IMR-90 (cell line): ENCODE measurements around the gene DGKQ. TPM values are rescaled to one million over a fixed set of nuclear protein-coding genes. Genes with fewer than 3 reads are reported as not detected.

Experiments used
- ATAC-seq: fragments of 200-7000 bp; cut with Tn5 transposase; 2 replicates; pipeline ENCODE4 v1.9.1; 2020; ENCODE audit warnings: low read depth, mild to moderate bottlenecking, moderate library complexity
- Bru-seq: library from RNA; stranded (reverse); fragments of 400-500 nt; gene quantifications from one replicate; lab custom pipeline; 2021; lab: Mats Ljungman, UMichigan
- BruChase-seq, 2 experiments: library from RNA; stranded (reverse); fragments of 400-500 nt; gene quantifications; one replicate each; lab custom pipeline; 2021; lab: Mats Ljungman, UMichigan
- BruUV-seq: library from RNA; stranded (reverse); fragments of 400-500 nt; replicated peaks from 2 replicates; lab custom pipeline; 2021; lab: Mats Ljungman, UMichigan
- CTCF ChIA-PET: fragments of 300-600 bp; formaldehyde crosslinking; extraction: SDS; loops from one replicate; lab custom pipeline; 2021; ENCODE audit warnings: antibody characterized with exemption; lab: Yijun Ruan, JAX
- POLR2A ChIA-PET: fragments of 300-600 bp; sonication (Branson Sonifier 250); formaldehyde crosslinking; loops from one replicate; lab custom pipeline; 2022; ENCODE audit warnings: antibody characterized with exemption; ENCODE audit not compliant: unreplicated experiment; lab: Charles Lee
- DNase-seq: peaks from one replicate; pipeline ENCODE4 v3.0.0; 2013
- H2AFZ ChIP-seq: replicated peaks from 2 replicates; pipeline ENCODE3; 2013; ENCODE audit warnings: low read length, mild to moderate bottlenecking; ENCODE audit not compliant: poor library complexity
- H2AK5ac ChIP-seq: 2 replicates; pipeline ENCODE4 v1.6.1; 2013; ENCODE audit warnings: low read depth, low read length, inconsistent platforms
- H2AK9ac ChIP-seq: replicated peaks from 2 replicates; pipeline ENCODE3; 2013; ENCODE audit warnings: mild to moderate bottlenecking, low read depth, low read length, moderate library complexity; ENCODE audit not compliant: poor library complexity
- H2BK120ac ChIP-seq: 2 replicates; pipeline ENCODE4 v1.6.1; 2013; ENCODE audit warnings: low read depth, low read length, inconsistent platforms
- H2BK15ac ChIP-seq: 3 replicates; pipeline ENCODE4 v1.6.1; 2013; ENCODE audit warnings: low read depth, low read length, inconsistent platforms
- H2BK20ac ChIP-seq: 2 replicates; pipeline ENCODE4 v1.6.1; 2013; ENCODE audit warnings: low read depth, mild to moderate bottlenecking, inconsistent platforms, low read length, moderate library complexity
- H2BK5ac ChIP-seq: 2 replicates; pipeline ENCODE4 v1.6.1; 2013; ENCODE audit warnings: mild to moderate bottlenecking, low read depth, low read length, inconsistent platforms; ENCODE audit not compliant: poor library complexity, severe bottlenecking
- H3K14ac ChIP-seq: replicated peaks from 2 replicates; pipeline ENCODE4 v1.6.1; 2013; ENCODE audit warnings: low read depth, low read length, inconsistent platforms
- H3K18ac ChIP-seq: 2 replicates; pipeline ENCODE4 v1.6.1; 2013; ENCODE audit warnings: low read depth, low read length, control low read depth
- H3K23ac ChIP-seq: 2 replicates; pipeline ENCODE4 v1.6.1; 2013; ENCODE audit warnings: low read depth, low read length, inconsistent platforms
- H3K27ac ChIP-seq: 2 replicates; pipeline ENCODE4 v1.5.1; 2013; ENCODE audit warnings: mild to moderate bottlenecking, control low read depth, low read length; ENCODE audit not compliant: insufficient read depth
- H3K27me3 ChIP-seq: 2 replicates; pipeline ENCODE4 v1.6.1; 2013; ENCODE audit warnings: low read length; ENCODE audit not compliant: control insufficient read depth, insufficient read depth
- H3K36me3 ChIP-seq: 2 replicates; pipeline ENCODE4 v1.6.1; 2013; ENCODE audit warnings: low read length, mixed read lengths; ENCODE audit not compliant: control insufficient read depth, insufficient read depth
- H3K4ac ChIP-seq: 2 replicates; pipeline ENCODE4 v1.6.1; 2013; ENCODE audit warnings: low read depth, low read length, inconsistent platforms
- H3K4me1 ChIP-seq: 2 replicates; pipeline ENCODE4 v1.6.1; 2013; ENCODE audit warnings: low read length, mixed read lengths; ENCODE audit not compliant: control insufficient read depth, insufficient read depth
- H3K4me2 ChIP-seq: 2 replicates; pipeline ENCODE4 v1.6.1; 2013; ENCODE audit warnings: low read depth, mild to moderate bottlenecking, control low read depth, low read length, moderate library complexity
- H3K4me3 ChIP-seq: 2 replicates; pipeline ENCODE4 v1.5.1; 2013; ENCODE audit warnings: low read depth, mild to moderate bottlenecking, control low read depth, low read length, moderate library complexity; ENCODE audit not compliant: insufficient read depth
- H3K56ac ChIP-seq: 2 replicates; pipeline ENCODE4 v1.6.1; 2013; ENCODE audit warnings: low read length, inconsistent platforms; ENCODE audit not compliant: insufficient read depth; ENCODE audit errors: extremely low read depth
- H3K79me1 ChIP-seq, 2 experiments: 2 replicates each; pipeline ENCODE4 v1.6.1; 2013; ENCODE audit warnings: low read length in 2 of 2, inconsistent platforms in 1 of 2, low read depth in 1 of 2
- H3K9ac ChIP-seq: 2 replicates; pipeline ENCODE4 v1.6.1; 2013; ENCODE audit warnings: low read depth, low read length, control low read depth
- H3K9me1 ChIP-seq: 2 replicates; pipeline ENCODE4 v1.6.1; 2013; ENCODE audit warnings: low read length, inconsistent platforms; ENCODE audit not compliant: insufficient read depth
- H3K9me3 ChIP-seq: 2 replicates; pipeline ENCODE4 v1.6.1; 2013; ENCODE audit warnings: low read length; ENCODE audit not compliant: control insufficient read depth, insufficient read depth
- H4K20me1 ChIP-seq: 2 replicates; pipeline ENCODE4 v1.6.1; 2013; ENCODE audit warnings: low read length, inconsistent platforms; ENCODE audit not compliant: insufficient read depth
- H4K5ac ChIP-seq: 2 replicates; pipeline ENCODE4 v1.6.1; 2013; ENCODE audit warnings: mild to moderate bottlenecking, low read depth, low read length, control low read depth
- H4K8ac ChIP-seq, 2 experiments: 2 replicates each; pipeline ENCODE4 v1.6.1; 2013; ENCODE audit warnings: low read depth in 2 of 2, low read length in 2 of 2, control low read depth in 1 of 2, inconsistent platforms in 1 of 2
- H4K91ac ChIP-seq: 2 replicates; pipeline ENCODE4 v1.6.1; 2013; ENCODE audit warnings: low read depth, low read length, inconsistent platforms; ENCODE audit not compliant: insufficient read depth
- BHLHE40 ChIP-seq: fragments of 150-350 bp; IDR thresholded peaks from 2 replicates; pipeline ENCODE4 v1.6.1; 2016; ENCODE audit warnings: mild to moderate bottlenecking, low read depth, low read length
- MXI1 ChIP-seq: IDR thresholded peaks from 2 replicates; pipeline ENCODE4 v1.6.1; 2012; ENCODE audit warnings: low read depth, mild to moderate bottlenecking, low read length, moderate library complexity, borderline replicate concordance
- WGBS, 2 experiments: methylation state at CpG; one replicate each; pipeline versions ENCODE4 v1.1.5 to v1.1.7; 2013; ENCODE audit warnings: missing lambda C conversion rate in 2 of 2; ENCODE audit not compliant: insufficient read length in 1 of 2; ENCODE audit errors: extremely low coverage in 2 of 2; 5-methylcytosine and 5-hydroxymethylcytosine counted together
- dilution Hi-C: fragments of 300-500 bp; cut with HindIII; formaldehyde crosslinking; loops from one replicate; pipeline ENCODE4 v1.14.3; 2018; ENCODE audit warnings: low sequenced_read_pairs; ENCODE audit not compliant: unreplicated experiment
- in situ Hi-C: fragments of 300-500 bp; cut with MboI; formaldehyde crosslinking; loops from 3 replicates; pipeline ENCODE4 v1.14.3; 2019; ENCODE audit warnings: low sequenced_read_pairs, inconsistent platforms, mixed read lengths
- intact Hi-C: fragments of 100-400 bp; cut with micrococcal nuclease; formaldehyde crosslinking; loops from 2 replicates; pipeline ENCODE4 v1.10.0; 2022
- long read RNA-seq: library from polyadenylated mRNA; unstranded; transcript quantifications from one replicate; pipeline ENCODE4 v2.0.0, GENCODE V29; 2021; ENCODE audit not compliant: unreplicated experiment
- polyA plus RNA-seq, 3 experiments: library from polyadenylated mRNA; depleted of rRNA; stranded (reverse); fragments of >200 nt; gene quantifications; 2 replicates each; pipeline ENCODE4 v1.2.3, GENCODE V29; 2012; ENCODE audit warnings: low replicate concordance in 1 of 3
- total RNA-seq: library from RNA; depleted of rRNA; stranded (reverse); fragments of >200 nt; gene quantifications from 2 replicates; pipeline ENCODE4 v1.2.3, GENCODE V29; 2012; rRNA removed
- TF ChIP-seq, protein P1 (sequence below): fragments of 150-350 bp; IDR thresholded peaks from 2 replicates; pipeline ENCODE4 v1.6.1; 2017; ENCODE audit warnings: mild to moderate bottlenecking, antibody characterized with exemption, low read length, low read depth

DGKQ gene, protein sequence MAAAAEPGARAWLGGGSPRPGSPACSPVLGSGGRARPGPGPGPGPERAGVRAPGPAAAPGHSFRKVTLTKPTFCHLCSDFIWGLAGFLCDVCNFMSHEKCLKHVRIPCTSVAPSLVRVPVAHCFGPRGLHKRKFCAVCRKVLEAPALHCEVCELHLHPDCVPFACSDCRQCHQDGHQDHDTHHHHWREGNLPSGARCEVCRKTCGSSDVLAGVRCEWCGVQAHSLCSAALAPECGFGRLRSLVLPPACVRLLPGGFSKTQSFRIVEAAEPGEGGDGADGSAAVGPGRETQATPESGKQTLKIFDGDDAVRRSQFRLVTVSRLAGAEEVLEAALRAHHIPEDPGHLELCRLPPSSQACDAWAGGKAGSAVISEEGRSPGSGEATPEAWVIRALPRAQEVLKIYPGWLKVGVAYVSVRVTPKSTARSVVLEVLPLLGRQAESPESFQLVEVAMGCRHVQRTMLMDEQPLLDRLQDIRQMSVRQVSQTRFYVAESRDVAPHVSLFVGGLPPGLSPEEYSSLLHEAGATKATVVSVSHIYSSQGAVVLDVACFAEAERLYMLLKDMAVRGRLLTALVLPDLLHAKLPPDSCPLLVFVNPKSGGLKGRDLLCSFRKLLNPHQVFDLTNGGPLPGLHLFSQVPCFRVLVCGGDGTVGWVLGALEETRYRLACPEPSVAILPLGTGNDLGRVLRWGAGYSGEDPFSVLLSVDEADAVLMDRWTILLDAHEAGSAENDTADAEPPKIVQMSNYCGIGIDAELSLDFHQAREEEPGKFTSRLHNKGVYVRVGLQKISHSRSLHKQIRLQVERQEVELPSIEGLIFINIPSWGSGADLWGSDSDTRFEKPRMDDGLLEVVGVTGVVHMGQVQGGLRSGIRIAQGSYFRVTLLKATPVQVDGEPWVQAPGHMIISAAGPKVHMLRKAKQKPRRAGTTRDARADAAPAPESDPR
- total RNA-seq (4.3 and 4.4 TPM in 2 replicates), polyA plus RNA-seq (2012; rRNA removed) (15.6 and 17.4 TPM in 2 replicates), Bru-seq, nascent RNA (percentile 46 among the genes with signal in this experiment), BruChase-seq, experiment 1, labeled RNA remaining after a 6-hour chase (percentile 58 among the genes with signal in this experiment), BruChase-seq, experiment 2, labeled RNA remaining after a 2-hour chase (percentile 67 among the genes with signal in this experiment)
- 10.0 and 14.6 TPM in 2 replicates for polyA plus RNA-seq (2012; cell fraction: cytosol; rRNA removed)
- 58.0 and 149 TPM in 2 replicates for polyA plus RNA-seq (2012; cell fraction: nucleus; rRNA removed; ENCODE audit: low replicate concordance)
- long read RNA-seq, full-length matches to known transcripts = 2 of 33 reads
- long read RNA-seq, partial matches to known transcripts = 15 of 33 reads
- long read RNA-seq, other reads (novel, unspliced or antisense) = 16 of 33 reads

DNA sequence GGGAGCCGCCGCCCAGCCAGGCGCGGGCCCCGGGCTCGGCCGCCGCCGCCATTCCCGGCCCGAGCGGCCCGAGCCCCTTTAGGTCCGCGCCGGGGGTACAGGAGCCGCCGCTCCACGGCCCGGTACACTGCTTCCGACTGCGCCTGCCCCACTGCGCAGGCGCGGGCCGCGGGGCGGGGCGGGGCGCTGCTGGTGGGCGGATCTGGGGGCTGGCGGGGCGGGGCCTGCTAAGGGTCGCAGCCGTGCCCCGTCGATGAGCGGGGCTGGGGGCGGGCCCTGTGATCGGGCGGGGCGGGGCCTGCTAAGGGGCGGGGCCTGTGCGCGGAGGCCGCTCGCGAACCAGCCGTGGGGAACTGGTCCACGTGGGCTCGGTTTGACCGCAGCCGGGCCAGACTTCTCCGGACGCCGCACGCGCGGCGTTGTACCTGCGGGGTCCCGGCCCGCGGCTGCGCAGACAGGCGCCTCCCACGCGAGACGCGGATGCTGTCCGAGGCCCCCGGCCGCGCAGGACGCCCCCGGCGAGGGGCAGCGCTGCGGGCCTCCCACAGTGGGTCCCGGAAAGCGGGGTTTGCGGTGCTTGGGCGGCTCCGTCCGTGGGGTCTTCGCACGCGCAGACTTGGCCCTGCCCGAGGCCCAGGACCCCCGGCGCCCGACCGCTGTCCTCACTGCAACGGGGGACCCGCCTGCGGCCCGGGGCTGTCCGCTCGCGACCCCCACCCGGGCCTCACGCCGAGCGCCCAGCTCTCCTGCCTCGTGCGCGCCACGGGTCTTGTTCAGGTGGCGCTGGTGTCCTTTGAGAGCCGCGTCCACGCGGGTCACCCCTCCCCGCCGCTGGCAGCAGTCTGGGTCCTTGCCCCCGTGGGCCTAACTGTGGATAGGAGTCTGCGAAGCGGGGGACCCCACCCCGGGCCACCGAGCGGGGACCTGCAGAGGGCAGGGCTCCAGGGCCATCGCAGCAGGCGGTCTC lies at the start of gene DGKQ:
DGKQ (minus strand) TSS at position 139 of the 967 bp plus-strand sequence; CDS start at position 52, 87 bp downstream.
- Histone ChIP-seq H4K20me1 (peaks cover 32% of the 10 kb centered on the region), H4K91ac (no peak within 1 kb of the TSS), H2BK5ac (no peak within 1 kb of the TSS), H2AK5ac (peak within 1 kb of the TSS; percentile 39; the same call in 1 of the 2 replicates), H3K23ac (0 out of 2 replicates have a peak within 1 kb of the TSS, but pooled peaks have one; percentile 24), H3K79me1 (peaks cover 13 to 24% of the 10 kb centered on the region in 2 experiments; a peak in 3 of 4 replicates), H2AK9ac (peak within 1 kb of the TSS; percentile 95), H3K4me3 (peak within 1 kb of the TSS; percentile 87), H3K4me2 (peak within 1 kb of the TSS; percentile 84), H2AFZ (peak within 1 kb of the TSS; percentile 94), H2BK20ac (no peak within 1 kb of the TSS), H3K4me1 (peaks cover 4% of the 10 kb centered on the region; the same call in 1 of the 2 replicates), H3K9me3 (no peaks in the 10 kb centered on the region), H3K18ac (no peak within 1 kb of the TSS), H4K8ac (peak within 1 kb of the TSS in 1 of 2 experiments; percentile 65; a peak in 1 of 4 replicates), H3K27me3 (no peaks in the 10 kb centered on the region), H4K5ac (no peak within 1 kb of the TSS), H3K14ac (peak within 1 kb of the TSS; percentile 22), H3K27ac (no peak within 1 kb of the TSS; the same call in 1 of the 2 replicates), H3K4ac (peak within 1 kb of the TSS; percentile 61), H3K36me3 (peaks cover 3% of the 10 kb centered on the region; the same call in 1 of the 2 replicates), H2BK120ac (no peak within 1 kb of the TSS), H3K9ac (peak within 1 kb of the TSS; percentile 48), H2BK15ac (no peak within 1 kb of the TSS), H3K56ac (no peak within 1 kb of the TSS), H3K9me1 (no peaks in the 10 kb centered on the region; the same call in 1 of the 2 replicates)
- WGBS, 2 experiments = 17% methylated on average over 52 of the region's 123 CpGs; no CpG with 5 or more reads in 1 of the 2 experiments
- BruUV-seq = no TSS peak
- DNase-seq = peak; percentile 75
- dilution Hi-C loops (no loop called here), intact Hi-C loops (no loop called here), in situ Hi-C loops (no loop called here)
- ChIA-PET CTCF (no interaction called here), POLR2A (no interaction called here)
- TF ChIP-seq, protein P1, sequence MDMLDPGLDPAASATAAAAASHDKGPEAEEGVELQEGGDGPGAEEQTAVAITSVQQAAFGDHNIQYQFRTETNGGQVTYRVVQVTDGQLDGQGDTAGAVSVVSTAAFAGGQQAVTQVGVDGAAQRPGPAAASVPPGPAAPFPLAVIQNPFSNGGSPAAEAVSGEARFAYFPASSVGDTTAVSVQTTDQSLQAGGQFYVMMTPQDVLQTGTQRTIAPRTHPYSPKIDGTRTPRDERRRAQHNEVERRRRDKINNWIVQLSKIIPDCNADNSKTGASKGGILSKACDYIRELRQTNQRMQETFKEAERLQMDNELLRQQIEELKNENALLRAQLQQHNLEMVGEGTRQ = peak; percentile 71
- TF ChIP-seq MXI1 (no peak), BHLHE40 (no peak)
- ATAC-seq = peak; percentile 95
